ENCODE measurements around the gene TASOR2.

Gene TASOR2

DNA sequence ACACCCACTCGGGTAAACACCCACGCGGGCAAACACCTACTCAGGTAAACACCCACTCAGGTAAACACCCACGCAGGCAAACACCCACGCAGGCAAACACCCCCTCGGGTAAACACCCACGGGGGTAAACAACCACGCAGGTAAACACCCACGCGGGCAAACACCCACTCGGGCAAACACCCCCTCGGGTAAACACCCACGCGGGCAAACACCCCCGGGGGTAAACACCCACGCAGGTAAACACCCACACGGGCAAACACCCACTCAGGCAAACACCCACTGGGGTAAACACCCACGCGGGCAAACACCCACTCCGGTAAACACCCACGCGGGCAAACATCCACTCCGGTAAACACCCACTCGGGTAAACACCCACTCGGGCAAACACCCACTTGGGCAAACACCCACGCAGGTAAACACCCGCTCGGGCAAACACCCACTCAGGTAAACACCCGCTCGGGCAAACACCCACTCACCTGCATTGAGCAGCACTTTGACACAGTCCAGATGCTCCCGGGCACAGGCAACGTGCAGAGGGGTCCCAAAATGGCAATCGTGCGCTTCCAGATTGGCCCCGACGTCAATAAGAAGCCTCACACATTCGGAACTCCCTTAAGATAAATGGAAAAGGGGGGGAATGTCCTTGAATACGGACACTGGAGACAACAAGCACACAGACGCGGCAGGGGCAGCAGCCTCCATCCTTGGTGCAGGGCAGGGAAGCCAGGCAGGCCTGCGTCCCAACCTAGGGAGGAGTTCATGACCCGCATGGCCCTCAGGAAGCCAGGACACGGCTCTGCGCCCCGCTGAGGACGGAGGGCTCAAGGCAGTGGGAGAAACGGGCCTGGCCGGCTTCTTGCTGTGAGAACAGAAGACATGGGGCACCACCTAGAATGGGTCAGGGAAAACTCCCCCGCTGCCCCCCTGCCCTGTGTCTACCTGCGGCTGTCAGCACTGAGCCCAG is 35.9 kb upstream of the TASOR2 start:
- H3K9me3 Mint-ChIP-seq = no peaks in the 10 kb centered on the region
- H3K36me3 Mint-ChIP-seq = peaks cover 31% of the 10 kb centered on the region
- peaks cover 46% of the 10 kb centered on the region for H3K27me3 Mint-ChIP-seq
- H3K27ac Mint-ChIP-seq = no peak overlapping the region
- ATAC-seq = peak; percentile 18
- peak overlapping the region; percentile 39 for H3K4me3 Mint-ChIP-seq
- peaks cover 24% of the 10 kb centered on the region for H3K4me1 Mint-ChIP-seq

- no peak overlapping the region for H3K27ac Mint-ChIP-seq
Observed at GRCh38 chr10:5649746-5650145, 34.9 kb upstream of the TASOR2 start.

DNA sequence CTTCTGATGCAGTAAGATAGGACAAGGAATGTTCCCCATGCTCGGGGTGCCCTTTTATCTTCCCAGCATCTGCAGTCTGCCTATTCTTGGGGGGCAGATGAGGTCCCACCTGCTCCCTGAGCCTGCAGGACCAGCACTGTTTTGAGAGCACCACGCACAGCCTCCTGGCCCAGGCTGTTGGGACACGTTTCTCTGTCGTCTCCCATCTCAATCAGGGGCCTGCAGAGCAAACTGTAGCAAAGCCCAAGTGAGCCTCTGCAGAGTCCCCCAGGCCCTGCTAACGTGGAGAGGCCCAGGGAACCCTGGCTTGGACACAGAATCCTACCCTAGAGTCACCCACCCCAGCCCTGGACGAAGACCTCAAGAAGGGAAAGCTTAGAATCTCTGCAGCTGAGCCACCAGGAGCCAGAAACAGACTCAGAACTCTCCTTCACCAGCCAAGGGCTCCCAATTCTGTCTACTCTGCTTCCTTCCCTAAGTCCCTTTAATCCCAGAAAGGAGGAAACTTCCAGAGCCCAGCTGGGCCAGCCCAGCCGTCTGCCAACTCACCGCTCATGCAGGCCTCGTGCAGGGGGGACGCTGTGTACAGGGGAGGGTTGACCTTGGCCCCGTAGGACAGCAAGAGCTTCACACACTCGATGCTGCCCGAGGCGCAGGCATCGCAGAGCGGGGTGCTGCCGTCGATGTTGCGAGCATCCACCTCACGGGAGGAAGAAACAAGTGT is 33.8 kb upstream of the TASOR2 start:
- Mint-ChIP-seq H3K27ac (no peak overlapping the region), H3K27me3 (peaks cover 49% of the 10 kb centered on the region), H3K9me3 (no peaks in the 10 kb centered on the region), H3K4me3 (no peak overlapping the region), H3K4me1 (peaks cover 18% of the 10 kb centered on the region), H3K36me3 (peaks cover 34% of the 10 kb centered on the region)
- no peak for ATAC-seq

More at GRCh38 chr10:5649746-5650145, 34.9 kb upstream of the TASOR2 start:
- no peak for ATAC-seq
- H3K27me3 Mint-ChIP-seq = peaks cover 41% of the 10 kb centered on the region
- H3K9me3 Mint-ChIP-seq = no peaks in the 10 kb centered on the region
- H3K4me1 Mint-ChIP-seq = peaks cover 22% of the 10 kb centered on the region
- no peak overlapping the region for H3K4me3 Mint-ChIP-seq
- peaks cover 27% of the 10 kb centered on the region for H3K36me3 Mint-ChIP-seq

GRCh38 chr10:5651388-5651764 is 33.3 kb upstream of the TASOR2 start:
- H3K4me3 Mint-ChIP-seq = no peak overlapping the region
- H3K27me3 Mint-ChIP-seq = peaks cover 52% of the 10 kb centered on the region
- H3K4me1 Mint-ChIP-seq = peaks cover 16% of the 10 kb centered on the region
- no peak for ATAC-seq
- H3K9me3 Mint-ChIP-seq = no peaks in the 10 kb centered on the region
- H3K27ac Mint-ChIP-seq = no peak overlapping the region
- peaks cover 34% of the 10 kb centered on the region for H3K36me3 Mint-ChIP-seq

GRCh38 chr10:5652746-5653145 is 31.9 kb upstream of the TASOR2 start:
- H3K27ac Mint-ChIP-seq = no peak overlapping the region
- peaks cover 21% of the 10 kb centered on the region for H3K4me1 Mint-ChIP-seq
- peaks cover 52% of the 10 kb centered on the region for H3K27me3 Mint-ChIP-seq
- no peak for ATAC-seq
- H3K9me3 Mint-ChIP-seq = no peaks in the 10 kb centered on the region
- peaks cover 22% of the 10 kb centered on the region for H3K36me3 Mint-ChIP-seq
- H3K4me3 Mint-ChIP-seq = no peak overlapping the region

GRCh38 chr10:5654218-5654755 is 30.4 kb upstream of the TASOR2 start:
- Mint-ChIP-seq H3K9me3 (no peaks in the 10 kb centered on the region), H3K27me3 (peaks cover 52% of the 10 kb centered on the region), H3K4me1 (peaks cover 24% of the 10 kb centered on the region), H3K4me3 (no peak overlapping the region), H3K27ac (no peak overlapping the region), H3K36me3 (peaks cover 15% of the 10 kb centered on the region)
- no peak for ATAC-seq

DNA sequence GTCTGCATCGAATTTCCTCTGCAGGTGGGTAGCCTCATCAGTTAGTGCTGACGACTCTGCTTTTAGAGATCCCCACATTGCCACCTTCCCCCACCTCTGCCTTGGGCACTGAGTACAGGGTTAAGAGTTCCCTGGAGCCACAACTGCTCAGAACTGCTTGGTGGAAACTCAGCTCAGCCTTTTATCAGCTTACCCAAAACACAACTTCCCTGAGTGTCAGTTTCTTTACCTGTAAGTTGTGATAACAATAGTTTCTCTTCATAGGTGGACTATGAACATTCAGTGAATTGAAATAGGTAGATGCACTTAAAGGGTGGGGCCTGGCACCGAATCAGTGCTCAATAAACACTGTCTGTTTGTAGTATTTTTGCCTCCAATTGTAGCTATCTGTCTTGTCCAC is 29.5 kb upstream of the TASOR2 start:
- Mint-ChIP-seq H3K9me3 (no peaks in the 10 kb centered on the region), H3K27ac (no peak overlapping the region), H3K4me1 (peaks cover 32% of the 10 kb centered on the region), H3K36me3 (peaks cover 9% of the 10 kb centered on the region), H3K27me3 (peaks cover 53% of the 10 kb centered on the region), H3K4me3 (no peak overlapping the region)
- no peak for ATAC-seq

DNA sequence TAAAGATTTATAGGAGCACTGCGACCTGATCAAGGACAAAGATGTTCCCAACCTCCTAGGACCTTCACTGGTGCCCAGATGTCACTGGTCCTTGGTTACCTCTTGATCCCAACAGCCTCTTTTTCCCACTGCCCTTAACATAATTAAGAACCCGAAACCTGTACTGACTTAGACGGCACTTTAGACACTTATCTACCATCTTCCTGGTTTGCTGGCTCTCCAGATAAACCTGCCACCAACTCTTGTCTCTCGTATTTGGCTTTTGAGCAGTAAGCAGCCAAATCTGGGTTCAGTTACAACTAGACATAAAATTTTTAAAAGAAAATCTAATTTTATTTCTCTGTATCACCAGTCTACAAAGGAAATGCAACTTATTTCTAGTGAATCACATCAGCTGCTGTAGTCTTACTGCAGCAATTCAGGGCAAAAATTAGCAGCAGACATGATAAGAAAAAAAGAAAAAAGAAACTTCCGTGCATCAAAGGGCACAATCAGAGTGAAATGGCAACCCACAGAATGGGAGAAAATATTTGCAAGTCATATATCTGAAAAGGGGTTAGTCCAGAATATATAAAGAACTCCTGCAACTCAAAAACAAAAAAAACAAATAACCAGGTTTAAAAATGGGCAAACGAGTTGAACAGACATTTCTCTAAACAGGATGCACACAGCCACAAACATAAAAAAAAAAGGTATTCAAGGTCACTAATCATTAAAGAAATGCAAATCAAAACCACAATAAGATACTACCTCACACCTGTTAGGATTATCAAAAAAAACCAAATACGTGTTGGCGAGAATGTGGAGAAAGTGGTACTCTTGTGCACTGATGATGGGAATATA is 27.7 kb upstream of the TASOR2 start:
- Mint-ChIP-seq H3K36me3 (peaks cover 7% of the 10 kb centered on the region), H3K27ac (no peak overlapping the region), H3K4me3 (no peak overlapping the region), H3K27me3 (peaks cover 45% of the 10 kb centered on the region), H3K9me3 (no peaks in the 10 kb centered on the region), H3K4me1 (peaks cover 41% of the 10 kb centered on the region)
- ATAC-seq = no peak

- peaks cover 7% of the 10 kb centered on the region for H3K36me3 Mint-ChIP-seq
- peak overlapping the region; percentile 70 for H3K27ac Mint-ChIP-seq
- H3K9me3 Mint-ChIP-seq = no peaks in the 10 kb centered on the region
- H3K4me1 Mint-ChIP-seq = peaks cover 48% of the 10 kb centered on the region
- ATAC-seq = no peak
- H3K27me3 Mint-ChIP-seq = peaks cover 27% of the 10 kb centered on the region
- no peak overlapping the region for H3K4me3 Mint-ChIP-seq
Observed at GRCh38 chr10:5658871-5659618, 25.6 kb upstream of the TASOR2 start.

DNA sequence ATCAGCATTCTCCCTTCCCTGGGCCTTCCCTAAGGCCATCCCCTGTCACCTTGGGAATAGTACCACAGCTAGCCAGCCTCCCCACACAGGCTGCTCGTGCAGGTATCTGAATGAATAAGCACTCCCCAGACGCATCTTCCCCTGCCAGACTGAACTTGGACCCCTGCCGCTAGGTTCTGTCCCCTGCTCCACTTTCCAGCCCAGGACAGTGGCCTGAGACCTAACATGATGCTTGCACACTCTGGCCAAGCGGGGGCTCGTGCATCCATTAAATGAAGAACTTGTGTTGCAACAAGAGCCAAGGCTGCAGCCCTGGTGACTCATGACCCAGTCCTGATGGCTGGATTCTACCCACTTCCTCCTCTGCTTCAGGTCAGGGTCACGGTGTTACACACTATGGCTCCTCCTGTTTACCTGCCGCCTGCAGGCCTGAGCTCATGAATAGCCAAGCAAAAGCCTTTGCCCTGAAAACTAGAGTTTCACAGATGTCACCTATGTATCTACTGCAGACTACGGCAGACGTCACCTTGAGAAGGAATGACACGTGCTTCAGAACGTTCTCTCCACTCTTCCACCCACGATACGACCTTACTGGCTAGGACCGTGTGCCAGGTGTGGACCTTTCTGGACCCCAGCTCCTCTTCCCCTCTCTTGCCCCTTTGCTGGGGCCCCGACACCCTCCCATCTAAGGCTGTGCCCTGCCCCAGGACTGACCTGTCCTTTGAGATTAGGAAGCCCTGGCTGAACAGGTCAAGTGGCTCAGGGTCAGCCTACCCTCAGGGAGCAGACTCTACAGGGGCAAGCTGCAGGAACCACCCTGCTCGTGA is 24.7 kb upstream of the TASOR2 start:
- H3K36me3 Mint-ChIP-seq = peaks cover 7% of the 10 kb centered on the region
- no peaks in the 10 kb centered on the region for H3K9me3 Mint-ChIP-seq
- H3K27ac Mint-ChIP-seq = peak overlapping the region; percentile 70
- H3K4me1 Mint-ChIP-seq = peaks cover 46% of the 10 kb centered on the region
- H3K27me3 Mint-ChIP-seq = peaks cover 21% of the 10 kb centered on the region
- H3K4me3 Mint-ChIP-seq = peak overlapping the region; percentile 41
- ATAC-seq = peak; percentile 96

GRCh38 chr10:5661043-5661442 is 23.6 kb upstream of the TASOR2 start:
- Mint-ChIP-seq H3K4me1 (peaks cover 48% of the 10 kb centered on the region), H3K9me3 (no peaks in the 10 kb centered on the region), H3K27ac (peak overlapping the region; percentile 70), H3K36me3 (no peaks in the 10 kb centered on the region), H3K4me3 (no peak overlapping the region), H3K27me3 (peaks cover 9% of the 10 kb centered on the region)
- no peak for ATAC-seq

DNA sequence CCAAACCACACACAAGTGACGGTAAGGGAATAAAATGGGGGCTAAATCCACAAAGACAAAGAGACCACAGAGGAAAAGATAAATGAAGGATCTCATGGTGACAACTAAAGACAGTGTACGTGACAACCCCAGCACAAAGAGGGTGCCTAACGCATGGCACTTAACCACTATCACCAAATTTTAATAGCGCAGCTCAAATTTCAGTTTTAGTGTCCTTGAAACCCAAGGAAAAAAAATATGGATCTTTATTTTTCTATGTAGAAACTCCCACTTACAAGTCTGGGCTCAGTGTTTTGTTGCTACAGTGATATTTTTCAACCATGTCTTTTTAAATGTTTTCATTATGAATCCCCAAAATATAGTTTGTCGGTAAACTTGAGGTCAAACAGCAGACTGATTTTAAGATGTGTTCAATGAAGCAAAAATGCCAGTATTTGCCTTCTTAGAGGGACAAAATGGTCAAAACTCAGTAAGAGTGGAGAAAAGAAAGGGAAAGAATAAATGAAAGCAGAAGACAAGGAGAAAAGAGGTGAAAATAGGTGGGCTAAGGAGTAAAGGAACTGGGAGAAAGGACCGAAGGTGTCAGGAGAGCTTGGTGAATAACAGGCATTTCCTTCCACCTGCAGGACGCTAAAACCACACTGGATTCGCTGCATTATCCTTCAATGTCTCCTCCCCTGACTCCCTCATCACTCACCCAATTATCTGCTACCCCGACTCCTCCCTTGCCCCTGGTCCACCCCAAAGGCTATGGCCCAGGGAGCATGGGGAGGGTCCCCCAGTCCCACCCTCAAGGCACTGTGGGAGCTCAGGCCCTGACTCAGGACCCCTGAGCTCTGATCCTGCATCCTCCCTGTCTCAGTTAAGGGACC is 21.7 kb upstream of the TASOR2 start:
- ATAC-seq = no peak
- Mint-ChIP-seq H3K9me3 (no peaks in the 10 kb centered on the region), H3K4me1 (peaks cover 45% of the 10 kb centered on the region), H3K36me3 (no peaks in the 10 kb centered on the region), H3K27me3 (peaks cover 9% of the 10 kb centered on the region), H3K27ac (no peak overlapping the region), H3K4me3 (no peak overlapping the region)
